SU-DHL-6 (cell line): Measurements from ENCODE around the gene NEURL2.

Experiments used
- CTCF ChIP-seq: fragments of 200-600 bp; sonication (generic); IDR thresholded peaks from one replicate; pipeline ENCODE4 v1.5.1; 2017; ENCODE audit warnings: antibody characterized with exemption, mild to moderate bottlenecking, low read length, moderate library complexity; ENCODE audit not compliant: insufficient read depth, poor library complexity, severe bottlenecking
- EZH2phosphoT487 ChIP-seq: fragments of 200-600 bp; sonication (generic), shearing (Covaris generic); conservative IDR thresholded peaks from 2 replicates; pipeline ENCODE4 v1.6.1; 2018; ENCODE audit warnings: mild to moderate bottlenecking, antibody characterized with exemption, low read length, moderate library complexity, mixed read lengths

GRCh38 chr20:45892049-45892825 is 1.2 kb upstream of the NEURL2 start:
- no peak for TF ChIP-seq CTCF
- TF ChIP-seq EZH2phosphoT487: no peak
